Stimulated activated CD4-positive, alpha-beta T cell treated with anti-CD3 and anti-CD28 coated beads, Interleukin-1b, Interleukin-23, amount 100 ng/mL, for 1 hour (primary cell): ENCODE data around the gene HRG.

ENCODE experiments used
- DNase-seq, 2 donors: peaks; one replicate each; pipeline ENCODE4 v3.0.0-alpha.2; 2020; ENCODE audit warnings: low read depth in 2 of 2

The HRG gene

DNA sequence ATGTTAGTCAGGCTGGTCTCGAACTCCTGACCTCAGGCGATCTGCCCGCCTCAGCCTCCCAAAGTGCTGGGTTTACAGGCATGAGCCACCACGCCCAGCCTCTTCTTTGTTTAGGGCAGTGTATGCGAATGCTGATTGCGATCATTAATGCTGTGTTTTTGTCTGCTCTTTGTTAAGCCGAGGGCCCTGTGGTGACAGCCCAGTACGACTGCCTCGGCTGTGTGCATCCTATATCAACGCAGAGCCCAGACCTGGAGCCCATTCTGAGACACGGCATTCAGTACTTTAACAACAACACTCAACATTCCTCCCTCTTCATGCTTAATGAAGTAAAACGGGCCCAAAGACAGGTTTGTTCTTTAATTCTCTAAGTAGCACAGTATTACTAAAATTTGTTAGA lies 59.1 kb downstream of the HRG start:
- no peak for DNase-seq
